ENCODE results near the gene ARMC7.

ARMC7 gene

GRCh38 chr17:75147878-75148546 lies 38.2 kb downstream of the ARMC7 start:
- H3K4me3 ChIP-seq (ENCODE audit: control insufficient read depth, low read depth, low read length), result no peak overlapping the region
- TF ChIP-seq CTCF (conservative IDR thresholded peaks at IDR 0.05; ENCODE audit: control insufficient read depth, insufficient read depth, low read depth, low read length), result no peak
- DNase-seq (ENCODE audit: low read depth), result no peak

DNA sequence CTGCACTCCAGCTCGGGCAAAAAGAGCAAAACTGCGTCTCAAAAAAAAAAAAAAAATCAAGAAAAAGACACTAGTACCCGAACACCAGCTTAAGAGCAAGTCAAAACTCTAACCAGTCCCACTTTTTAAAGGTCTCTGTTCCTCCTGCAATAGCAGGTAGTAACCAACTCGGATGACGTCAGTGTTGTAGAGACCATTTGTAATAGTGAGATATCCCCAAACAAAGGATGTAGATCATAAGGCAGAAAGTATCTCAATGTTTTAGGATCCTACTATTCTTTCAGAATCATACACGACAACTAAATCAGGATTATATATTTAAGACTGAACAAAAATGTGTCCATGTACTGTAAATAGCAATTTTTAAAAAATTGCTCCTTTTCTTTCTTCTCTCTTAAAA lies 42.2 kb downstream of the ARMC7 start:
- H3K4me3 ChIP-seq (ENCODE audit: control insufficient read depth, low read depth, low read length), result no peak overlapping the region
- no peak for DNase-seq (ENCODE audit: low read depth)
- TF ChIP-seq CTCF (conservative IDR thresholded peaks at IDR 0.05; ENCODE audit: control insufficient read depth, insufficient read depth, low read depth, low read length), result no peak

DNA sequence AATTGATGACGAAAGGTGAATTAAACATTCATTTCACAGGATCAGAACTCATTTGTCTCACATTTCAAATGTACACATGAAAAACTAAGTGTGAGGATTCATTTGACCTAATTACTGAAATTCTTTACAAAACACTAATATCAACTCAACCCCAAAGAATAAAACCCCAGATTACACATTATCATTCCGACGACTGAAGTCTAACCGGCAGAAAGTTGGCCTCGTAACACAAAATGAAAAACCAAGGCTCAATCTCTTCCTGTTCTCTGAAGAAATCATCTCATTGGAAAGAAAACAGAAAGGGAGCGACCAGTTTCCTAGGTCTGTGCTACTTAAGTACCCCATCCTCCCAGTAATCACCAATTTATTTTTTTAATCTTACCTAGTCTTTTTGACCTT lies 42.8 kb downstream of the ARMC7 start:
- no peak for TF ChIP-seq CTCF (conservative IDR thresholded peaks at IDR 0.05; ENCODE audit: control insufficient read depth, insufficient read depth, low read depth, low read length)
- no peak for DNase-seq (ENCODE audit: low read depth)
- H3K4me3 ChIP-seq (ENCODE audit: control insufficient read depth, low read depth, low read length), result peak overlapping the region; percentile 91

DNA sequence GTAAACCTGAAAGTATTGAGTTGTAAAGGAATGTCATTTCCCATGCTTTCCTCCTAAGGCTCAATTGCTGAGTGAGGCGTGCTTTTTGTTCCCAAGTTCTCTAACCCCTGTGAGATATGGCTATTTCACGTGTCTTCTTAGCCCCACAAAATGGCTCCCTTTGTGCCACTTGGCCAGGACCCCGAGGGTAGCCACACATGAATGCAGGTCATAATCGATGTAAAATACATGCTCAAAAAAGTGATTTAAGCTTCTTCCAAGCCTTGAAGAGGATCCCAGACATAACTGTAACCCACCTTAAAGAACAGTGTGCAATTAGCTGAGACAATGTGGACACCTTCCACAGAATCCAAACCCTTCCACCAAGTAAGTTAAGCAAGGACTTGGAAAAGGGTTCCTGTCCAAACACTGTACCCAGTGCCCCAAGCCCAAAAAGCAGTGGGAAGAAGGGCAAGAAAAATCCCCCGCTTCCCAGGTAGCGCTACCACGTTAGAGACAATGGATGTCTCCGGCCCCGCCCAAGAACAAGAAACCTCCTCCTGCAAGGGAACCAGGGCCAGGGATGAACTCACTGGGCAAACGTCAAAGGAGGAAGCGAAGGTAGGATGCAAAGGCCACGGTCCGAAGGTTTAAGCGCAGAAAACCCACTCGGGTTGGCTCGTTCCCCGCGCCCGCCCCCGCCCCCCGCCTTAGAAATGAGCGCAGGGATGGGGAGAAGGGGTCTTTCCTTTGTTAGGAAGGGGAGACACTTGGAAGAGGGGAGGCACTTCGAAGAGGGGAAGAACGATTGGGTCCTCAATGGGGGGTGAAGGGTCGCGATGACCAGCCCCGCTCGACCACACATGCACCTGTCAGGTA lies 43.4 kb downstream of the ARMC7 start:
- peak; percentile 37 for DNase-seq (ENCODE audit: low read depth)
- H3K4me3 ChIP-seq (ENCODE audit: control insufficient read depth, low read depth, low read length), result peak overlapping the region; percentile 91
- no peak for TF ChIP-seq CTCF (conservative IDR thresholded peaks at IDR 0.05; ENCODE audit: control insufficient read depth, insufficient read depth, low read depth, low read length)

- H3K4me3 ChIP-seq (ENCODE audit: control insufficient read depth, low read depth, low read length), result peak overlapping the region; percentile 91
- no peak for TF ChIP-seq CTCF (conservative IDR thresholded peaks at IDR 0.05; ENCODE audit: control insufficient read depth, insufficient read depth, low read depth, low read length)
- DNase-seq (ENCODE audit: low read depth), result no peak
Observed at GRCh38 chr17:75153780-75154194, 44.0 kb downstream of the ARMC7 start.

DNA sequence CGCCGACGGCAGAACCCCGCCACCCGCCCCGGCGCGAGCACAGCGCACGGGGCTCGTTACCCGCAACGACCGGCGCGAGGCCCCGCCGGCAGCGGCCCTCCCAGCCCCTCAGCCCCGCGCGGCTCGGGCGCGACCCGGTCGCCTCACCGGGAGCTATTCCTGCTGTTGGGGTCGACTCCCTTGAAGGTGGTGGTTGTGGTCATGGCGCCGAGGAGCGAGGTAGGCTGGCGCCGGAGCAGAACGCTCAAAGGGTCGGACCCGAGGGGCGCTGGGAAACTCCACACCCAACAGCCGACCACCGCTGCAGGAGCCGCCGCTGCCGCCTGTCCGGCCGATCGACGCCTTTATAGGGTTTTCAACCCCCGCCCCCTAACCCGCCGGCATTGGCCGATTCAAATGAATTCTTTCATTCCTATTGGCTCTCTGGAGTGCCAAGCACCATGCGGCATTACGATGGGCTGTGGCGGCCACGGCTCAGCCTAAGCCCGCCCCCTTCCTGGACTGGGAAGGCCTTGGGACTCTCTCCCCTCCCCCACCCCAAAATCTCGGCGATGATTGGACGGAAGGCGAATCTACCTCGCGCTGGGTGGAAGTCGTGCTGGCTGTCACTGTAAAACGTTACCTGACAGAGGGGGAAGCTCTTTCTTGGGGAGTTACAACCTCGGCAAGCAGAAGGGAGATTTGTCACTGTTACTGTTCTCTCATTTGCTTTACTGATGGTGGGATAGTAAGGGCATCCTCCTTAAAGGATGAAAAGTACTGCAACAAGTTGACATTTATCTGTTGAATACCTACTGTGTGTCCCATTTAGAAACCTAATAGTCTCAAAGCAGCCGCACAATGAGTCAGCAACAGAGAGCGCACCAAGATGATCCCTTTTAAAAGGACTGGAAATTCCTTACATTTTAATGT lies 44.7 kb downstream of the ARMC7 start, which contains the start of gene JPT1:
Gene JPT1 (minus strand): TSS at position 318 of the 912 bp plus-strand sequence. CDS start 115 bp downstream, at position 203.
- no peak for TF ChIP-seq CTCF (conservative IDR thresholded peaks at IDR 0.05; ENCODE audit: control insufficient read depth, insufficient read depth, low read depth, low read length)
- DNase-seq (ENCODE audit: low read depth), result peak; percentile 98

More for the DNA sequence above, 44.7 kb downstream of the ARMC7 start, which contains the start of gene JPT1:
- H3K4me3 ChIP-seq (ENCODE audit: control insufficient read depth, low read depth, low read length), result peak within 1 kb of the TSS; percentile 91

Data from fibroblast of mammary gland (primary cell).